Smooth muscle cell (in vitro differentiated cells): ENCODE measurements around the gene SLC7A8. TPM values are rescaled to one million over a fixed set of nuclear protein-coding genes. Genes with fewer than 3 reads are reported as not detected.

ENCODE experiments used
- DNase-seq: peaks from one replicate; lab custom pipeline; 2025; ENCODE audit not compliant: unreplicated experiment; lab: John Stamatoyannopoulos, UW
- H2AFZ ChIP-seq: fragments of 200-600 bp; sonication (generic); 2 replicates; pipeline ENCODE4 v1.6.0; 2016; ENCODE audit warnings: antibody characterized with exemption, low read depth, mild to moderate bottlenecking
- H3F3A ChIP-seq: fragments of 200-600 bp; sonication (generic); 2 replicates; pipeline ENCODE4 v1.6.0; 2017; ENCODE audit warnings: antibody characterized with exemption, low read depth
- H3K27ac ChIP-seq: fragments of 200-600 bp; sonication (generic); 2 replicates; pipeline ENCODE4 v1.5.1; 2016; ENCODE audit warnings: low read depth, mild to moderate bottlenecking
- H3K27me3 ChIP-seq: fragments of 200-600 bp; sonication (generic); 2 replicates; pipeline ENCODE4 v1.6.1; 2016; ENCODE audit warnings: low read depth, mild to moderate bottlenecking
- H3K36me3 ChIP-seq: fragments of 200-600 bp; sonication (generic); 2 replicates; pipeline ENCODE4 v1.5.1; 2016; ENCODE audit warnings: low read depth
- H3K4me1 ChIP-seq: fragments of 200-600 bp; sonication (generic); 2 replicates; pipeline ENCODE4 v1.5.1; 2016; ENCODE audit warnings: low read depth
- H3K4me2 ChIP-seq: fragments of 200-600 bp; sonication (generic); 2 replicates; pipeline ENCODE4 v1.6.0; 2016; ENCODE audit warnings: mild to moderate bottlenecking
- H3K4me3 ChIP-seq: fragments of 200-600 bp; sonication (generic); 2 replicates; pipeline ENCODE4 v1.5.1; 2016; ENCODE audit warnings: mild to moderate bottlenecking
- H3K79me2 ChIP-seq: fragments of 200-600 bp; sonication (generic); 2 replicates; pipeline ENCODE4 v1.6.0; 2016; ENCODE audit warnings: low read depth, mild to moderate bottlenecking
- H3K9ac ChIP-seq: fragments of 200-600 bp; sonication (generic); 2 replicates; pipeline ENCODE4 v1.6.0; 2016; ENCODE audit warnings: low read depth
- H3K9me3 ChIP-seq: fragments of 200-600 bp; sonication (generic); replicated peaks from 2 replicates; pipeline ENCODE4 v1.5.1; 2016; ENCODE audit warnings: low read depth
- H4K20me1 ChIP-seq: fragments of 200-600 bp; sonication (generic); 2 replicates; pipeline ENCODE4 v1.6.0; 2016; ENCODE audit warnings: low read depth
- CTCF ChIP-seq: fragments of 200-600 bp; sonication (generic); IDR thresholded peaks from 2 replicates; pipeline ENCODE4 v1.5.1; 2017; ENCODE audit warnings: borderline replicate concordance, mild to moderate bottlenecking, antibody characterized with exemption; ENCODE audit not compliant: insufficient read depth, poor library complexity, severe bottlenecking
- WGBS: methylation state at CpG from one replicate; pipeline ENCODE4 v1.1.7; 2016; ENCODE audit warnings: low lambda C conversion rate; 5-methylcytosine and 5-hydroxymethylcytosine counted together
- polyA plus RNA-seq: library from polyadenylated mRNA; unstranded; fragments of >200 nt; fragmentation: Nextera tagmentation; extraction: Ambion mirVana; gene quantifications from 2 replicates; pipeline ENCODE4 v1.2.1, GENCODE V29; 2016
- total RNA-seq: library from RNA; depleted of rRNA; stranded (reverse); fragments of >200 nt; gene quantifications from 2 replicates; pipeline ENCODE4 v1.2.3, GENCODE V29; 2014

SLC7A8 gene
- total and polyA plus RNA-seq, 2 experiments from 2014 or later: 16.4 to 26.0 TPM

DNA sequence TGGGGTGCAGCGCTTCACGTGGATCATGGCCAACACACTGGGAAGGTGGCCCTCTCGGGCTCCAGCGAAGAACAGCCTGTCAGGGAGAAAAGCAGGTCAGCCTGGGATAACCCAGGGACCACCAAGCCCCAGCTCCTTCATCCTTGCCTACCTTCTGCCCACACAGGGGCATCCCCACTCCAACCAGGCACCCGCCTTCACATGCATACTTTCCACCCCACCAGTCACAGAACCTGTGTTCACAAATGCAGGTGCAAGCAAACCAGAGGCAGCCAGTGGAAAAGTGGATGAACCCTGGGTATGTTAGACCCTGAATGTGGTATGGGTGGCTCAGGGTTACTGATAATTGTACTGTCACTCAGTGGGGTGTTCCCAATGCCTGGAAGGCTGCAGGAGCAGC, 52.0 kb downstream of the SLC7A8 start:
- H2AFZ ChIP-seq: no peak overlapping the region
- H3F3A ChIP-seq: no peaks in the 10 kb centered on the region
- no peaks in the 10 kb centered on the region for H3K27me3 ChIP-seq
- H3K9me3 ChIP-seq: no peaks in the 10 kb centered on the region
- no peak overlapping the region for H3K4me2 ChIP-seq
- no peaks in the 10 kb centered on the region for H3K4me1 ChIP-seq
- H3K4me3 ChIP-seq: no peak overlapping the region
- DNase-seq: no peak
- no peaks in the 10 kb centered on the region for H3K36me3 ChIP-seq
- TF ChIP-seq CTCF: no peak
- H3K79me2 ChIP-seq: no peaks in the 10 kb centered on the region
- no peak overlapping the region for H3K27ac ChIP-seq
- H4K20me1 ChIP-seq: no peaks in the 10 kb centered on the region
- WGBS: 88% methylated on average over 5 of the region's 5 CpGs
- no peak overlapping the region for H3K9ac ChIP-seq

DNA sequence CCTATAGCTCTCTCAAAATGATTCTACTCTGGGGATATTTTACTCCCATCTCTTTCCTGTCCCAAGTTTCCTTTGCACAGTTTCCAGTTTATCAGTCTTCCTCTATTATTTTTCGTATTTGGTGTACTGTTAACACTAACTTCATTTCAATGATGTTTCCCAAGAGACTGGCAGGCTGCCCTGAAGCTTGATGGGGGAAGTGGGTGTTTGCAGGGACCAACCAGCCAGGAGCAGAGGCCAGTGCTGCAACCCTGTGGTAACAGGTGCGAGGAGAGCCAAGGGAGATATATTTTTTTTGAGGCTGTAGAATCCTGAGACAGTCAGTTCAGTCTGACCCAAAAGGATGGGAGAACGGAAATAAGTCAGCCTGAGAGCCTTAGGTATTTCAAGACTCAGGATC, 52.6 kb downstream of the SLC7A8 start:
- Histone ChIP-seq H4K20me1 (no peaks in the 10 kb centered on the region), H3F3A (no peaks in the 10 kb centered on the region), H2AFZ (no peak overlapping the region), H3K27me3 (no peaks in the 10 kb centered on the region), H3K9ac (no peak overlapping the region), H3K9me3 (no peaks in the 10 kb centered on the region), H3K4me3 (no peak overlapping the region), H3K4me1 (no peaks in the 10 kb centered on the region), H3K79me2 (no peaks in the 10 kb centered on the region), H3K36me3 (no peaks in the 10 kb centered on the region), H3K27ac (no peak overlapping the region), H3K4me2 (no peak overlapping the region)
- 88% methylated on average over 3 of the region's 3 CpGs for WGBS
- DNase-seq: no peak
- no peak for TF ChIP-seq CTCF

GRCh38 chr14:23129759-23130316, 53.6 kb downstream of the SLC7A8 start:
- Histone ChIP-seq H3F3A (no peaks in the 10 kb centered on the region), H3K27me3 (no peaks in the 10 kb centered on the region), H3K4me1 (no peaks in the 10 kb centered on the region), H4K20me1 (no peaks in the 10 kb centered on the region), H2AFZ (no peak overlapping the region), H3K4me2 (no peak overlapping the region), H3K79me2 (no peaks in the 10 kb centered on the region), H3K36me3 (no peaks in the 10 kb centered on the region), H3K9ac (no peak overlapping the region), H3K9me3 (no peaks in the 10 kb centered on the region), H3K4me3 (no peak overlapping the region), H3K27ac (no peak overlapping the region)
- WGBS: 93% methylated on average over 7 of the region's 7 CpGs
- DNase-seq: no peak
- no peak for TF ChIP-seq CTCF
